Measurements from ENCODE around the gene PPP2R2B.
A peak's percentile ranks its signal among the peaks of the same experiment; 100 is the strongest.

DNA sequence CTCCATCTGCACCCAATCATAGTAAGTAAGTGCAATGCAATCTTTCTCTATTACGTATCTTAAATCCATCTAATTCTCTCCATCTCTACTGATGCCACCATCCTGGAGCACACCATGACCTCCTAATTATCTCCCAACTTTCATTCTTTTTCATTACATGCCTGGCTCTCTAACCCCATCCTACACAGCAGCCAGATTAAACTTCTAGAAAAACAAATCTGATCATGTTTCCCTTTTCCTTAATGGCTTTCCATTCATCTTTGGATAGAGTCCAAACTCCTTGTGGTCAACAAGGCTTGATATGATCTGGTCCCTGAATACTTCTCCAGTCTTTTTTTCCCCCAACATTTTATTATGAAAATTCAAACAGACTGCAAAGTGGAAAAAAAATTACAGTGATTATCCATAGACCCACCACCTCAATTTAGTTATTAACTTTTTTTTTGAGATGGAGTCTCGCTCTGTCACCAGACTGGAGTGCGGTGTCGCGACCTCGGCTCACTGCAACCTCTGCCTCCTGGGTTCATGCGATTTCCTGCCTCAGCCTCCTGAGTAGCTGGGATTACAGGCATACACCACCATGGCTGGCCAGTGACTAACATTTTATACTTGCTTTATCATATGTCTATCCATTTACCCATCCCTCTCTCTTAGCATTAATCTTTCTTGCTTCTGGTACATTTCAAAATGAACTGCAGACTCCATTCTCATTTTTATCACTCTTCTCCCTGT, 5.2 kb downstream of the PPP2R2B start:
- TF ChIP-seq ZNF565 (CRISPR knock-in tag; conservative IDR thresholded peaks at IDR 0.05; ENCODE audit: low read depth) (no peak), ISL1 (CRISPR knock-in tag; IDR thresholded peaks at IDR 0.05) (peak; percentile 78), GLIS3 (CRISPR knock-in tag; IDR thresholded peaks at IDR 0.05) (no peak), ZFP30 (CRISPR knock-in tag; IDR thresholded peaks at IDR 0.05) (no peak), RARB (CRISPR knock-in tag; IDR thresholded peaks at IDR 0.05) (no peak)
- TF ChIP-seq, protein P1, sequence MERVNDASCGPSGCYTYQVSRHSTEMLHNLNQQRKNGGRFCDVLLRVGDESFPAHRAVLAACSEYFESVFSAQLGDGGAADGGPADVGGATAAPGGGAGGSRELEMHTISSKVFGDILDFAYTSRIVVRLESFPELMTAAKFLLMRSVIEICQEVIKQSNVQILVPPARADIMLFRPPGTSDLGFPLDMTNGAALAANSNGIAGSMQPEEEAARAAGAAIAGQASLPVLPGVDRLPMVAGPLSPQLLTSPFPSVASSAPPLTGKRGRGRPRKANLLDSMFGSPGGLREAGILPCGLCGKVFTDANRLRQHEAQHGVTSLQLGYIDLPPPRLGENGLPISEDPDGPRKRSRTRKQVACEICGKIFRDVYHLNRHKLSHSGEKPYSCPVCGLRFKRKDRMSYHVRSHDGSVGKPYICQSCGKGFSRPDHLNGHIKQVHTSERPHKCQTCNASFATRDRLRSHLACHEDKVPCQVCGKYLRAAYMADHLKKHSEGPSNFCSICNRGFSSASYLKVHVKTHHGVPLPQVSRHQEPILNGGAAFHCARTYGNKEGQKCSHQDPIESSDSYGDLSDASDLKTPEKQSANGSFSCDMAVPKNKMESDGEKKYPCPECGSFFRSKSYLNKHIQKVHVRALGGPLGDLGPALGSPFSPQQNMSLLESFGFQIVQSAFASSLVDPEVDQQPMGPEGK (CRISPR knock-in tag; IDR thresholded peaks at IDR 0.05; ENCODE audit: borderline replicate concordance), result 0 out of 2 replicates have a peak, but pooled peaks have one; percentile 48
- TF ChIP-seq, protein P2, sequence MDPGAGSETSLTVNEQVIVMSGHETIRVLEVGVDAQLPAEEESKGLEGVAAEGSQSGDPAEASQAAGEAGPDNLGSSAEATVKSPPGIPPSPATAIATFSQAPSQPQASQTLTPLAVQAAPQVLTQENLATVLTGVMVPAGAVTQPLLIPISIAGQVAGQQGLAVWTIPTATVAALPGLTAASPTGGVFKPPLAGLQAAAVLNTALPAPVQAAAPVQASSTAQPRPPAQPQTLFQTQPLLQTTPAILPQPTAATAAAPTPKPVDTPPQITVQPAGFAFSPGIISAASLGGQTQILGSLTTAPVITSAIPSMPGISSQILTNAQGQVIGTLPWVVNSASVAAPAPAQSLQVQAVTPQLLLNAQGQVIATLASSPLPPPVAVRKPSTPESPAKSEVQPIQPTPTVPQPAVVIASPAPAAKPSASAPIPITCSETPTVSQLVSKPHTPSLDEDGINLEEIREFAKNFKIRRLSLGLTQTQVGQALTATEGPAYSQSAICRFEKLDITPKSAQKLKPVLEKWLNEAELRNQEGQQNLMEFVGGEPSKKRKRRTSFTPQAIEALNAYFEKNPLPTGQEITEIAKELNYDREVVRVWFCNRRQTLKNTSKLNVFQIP (CRISPR knock-in tag; IDR thresholded peaks at IDR 0.05; ENCODE audit: borderline replicate concordance, low read depth), result no peak
- TF ChIP-seq, protein P3, sequence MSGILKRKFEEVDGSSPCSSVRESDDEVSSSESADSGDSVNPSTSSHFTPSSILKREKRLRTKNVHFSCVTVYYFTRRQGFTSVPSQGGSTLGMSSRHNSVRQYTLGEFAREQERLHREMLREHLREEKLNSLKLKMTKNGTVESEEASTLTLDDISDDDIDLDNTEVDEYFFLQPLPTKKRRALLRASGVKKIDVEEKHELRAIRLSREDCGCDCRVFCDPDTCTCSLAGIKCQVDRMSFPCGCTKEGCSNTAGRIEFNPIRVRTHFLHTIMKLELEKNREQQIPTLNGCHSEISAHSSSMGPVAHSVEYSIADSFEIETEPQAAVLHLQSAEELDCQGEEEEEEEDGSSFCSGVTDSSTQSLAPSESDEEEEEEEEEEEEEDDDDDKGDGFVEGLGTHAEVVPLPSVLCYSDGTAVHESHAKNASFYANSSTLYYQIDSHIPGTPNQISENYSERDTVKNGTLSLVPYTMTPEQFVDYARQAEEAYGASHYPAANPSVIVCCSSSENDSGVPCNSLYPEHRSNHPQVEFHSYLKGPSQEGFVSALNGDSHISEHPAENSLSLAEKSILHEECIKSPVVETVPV (CRISPR knock-in tag; IDR thresholded peaks at IDR 0.05), result no peak

Data from SK-N-SH treated with all-trans-retinoic acid at 6 μM for 48 hours (cell line).